Measurements from ENCODE around the gene SENP3. TPM values are rescaled to one million over a fixed set of nuclear protein-coding genes. Genes with fewer than 3 reads are reported as not detected.
A peak's percentile ranks its signal among the peaks of the same experiment; 100 is the strongest.

Gene SENP3
- total RNA-seq, 1 donor from 2014 or later, result 48.7 TPM

GRCh38 chr17:7575959-7576358 is 14.2 kb downstream of the SENP3 start:
- no peak for DNase-seq (ENCODE audit: low spot score)

GRCh38 chr17:7576432-7576937 is 14.8 kb downstream of the SENP3 start:
- no peak for DNase-seq (ENCODE audit: low spot score)

GRCh38 chr17:7577327-7578199 is 15.8 kb downstream of the SENP3 start:
- no peak for DNase-seq (ENCODE audit: low spot score)

- DNase-seq (ENCODE audit: low spot score), result no peak
Measured at GRCh38 chr17:7579001-7579833, 17.5 kb downstream of the SENP3 start, which contains the start of gene CD68. CD68 (plus strand) TSS chr17:7579638; CDS start chr17:7579678, 40 bp downstream.

GRCh38 chr17:7579834-7580603 is 18.3 kb downstream of the SENP3 start:
- DNase-seq (ENCODE audit: low spot score), result no peak

GRCh38 chr17:7580604-7581575 is 19.2 kb downstream of the SENP3 start:
- DNase-seq (ENCODE audit: low spot score), result no peak

- no peak for DNase-seq (ENCODE audit: low spot score)
Measured at GRCh38 chr17:7582396-7583252, 20.9 kb downstream of the SENP3 start.

GRCh38 chr17:7583253-7584109 is 21.8 kb downstream of the SENP3 start, which contains the start of gene MPDU1:
MPDU1 (plus strand) TSS chr17:7583852; CDS start chr17:7583863, 11 bp downstream.
- DNase-seq (ENCODE audit: low spot score), result peak; percentile 98

- DNase-seq (ENCODE audit: low spot score), result no peak
Measured at GRCh38 chr17:7586673-7587419, 25.1 kb downstream of the SENP3 start.

- no peak for DNase-seq (ENCODE audit: low spot score)
Measured at GRCh38 chr17:7587420-7588151, 25.9 kb downstream of the SENP3 start.

GRCh38 chr17:7588553-7589203 is 27.0 kb downstream of the SENP3 start:
- no peak for DNase-seq (ENCODE audit: low spot score)

- DNase-seq (ENCODE audit: low spot score), result peak; percentile 95
Measured at GRCh38 chr17:7589204-7589868, 27.6 kb downstream of the SENP3 start.

GRCh38 chr17:7589891-7590691 is 28.4 kb downstream of the SENP3 start, which contains the start of gene SOX15:
SOX15 (minus strand) TSS chr17:7590094; CDS start chr17:7589676, 418 bp downstream.
- no peak for DNase-seq (ENCODE audit: low spot score)

GRCh38 chr17:7590743-7591142 is 29.0 kb downstream of the SENP3 start:
- no peak for DNase-seq (ENCODE audit: low spot score)
